Thyroid gland (tissue), 4 donors: ENCODE results near the gene KCNQ1OT1. TPM values are rescaled to one million over a fixed set of nuclear protein-coding genes. Genes with fewer than 3 reads are reported as not detected.

Source experiments
- DNase-seq, 2 donors: peaks; one replicate each; pipeline ENCODE4 v3.0.0-alpha.2; 2019
- H3K27ac ChIP-seq, 3 donors: fragments of 200-600 bp; sonication (generic); 1 replicate in 2 of 3; 2 replicates in 1 of 3; pipeline ENCODE4 v1.5.1; 2016 to 2019; ENCODE audit warnings: mild to moderate bottlenecking in 1 of 3, moderate library complexity in 1 of 3
- H3K27me3 ChIP-seq: fragments of 200-600 bp; sonication (generic); one replicate; pipeline ENCODE4 v1.5.1; 2019
- H3K36me3 ChIP-seq, 2 donors: fragments of 200-600 bp; sonication (generic); one replicate each; pipeline ENCODE4 v1.5.1; 2016 to 2019
- H3K4me1 ChIP-seq, 2 donors: fragments of 200-600 bp; sonication (generic); one replicate each; pipeline ENCODE4 v1.5.1; 2017 to 2019
- H3K4me3 ChIP-seq, 3 donors: fragments of 200-600 bp; sonication (generic); replicated peaks in 1 of 3; 1 replicate in 2 of 3; 2 replicates in 1 of 3; pipeline ENCODE4 v1.5.1; 2016; ENCODE audit warnings: mild to moderate bottlenecking in 1 of 3
- H3K9me3 ChIP-seq: fragments of 200-600 bp; sonication (generic); one replicate; pipeline ENCODE4 v1.5.1; 2017
- POLR2A ChIP-seq, 2 donors: fragments of 450-650 bp; IDR thresholded peaks; one replicate each; pipeline ENCODE4 v1.6.1; 2017; ENCODE audit warnings: antibody characterized with exemption in 2 of 2, mild to moderate bottlenecking in 2 of 2, moderate library complexity in 1 of 2
- WGBS, 2 donors: methylation state at CpG; one replicate each; pipeline ENCODE4 v1.1.5; 2017; 5-methylcytosine and 5-hydroxymethylcytosine counted together
- intact Hi-C: fragments of 100-400 bp; cut with DNase I; formaldehyde crosslinking; loops from one replicate; pipeline ENCODE4 v1.15.1; 2023
- total RNA-seq, 4 donors: library from RNA; depleted of rRNA; stranded (reverse); fragments of >200 nt; gene quantifications; one replicate each; pipeline ENCODE4 v1.2.3, GENCODE V29; 2016
- TF ChIP-seq, protein P1 (sequence below), 6 experiments: fragments of 200-600 bp in 3 of 6; fragments of 450-650 bp in 3 of 6; sonication (generic) in 3 of 6; IDR thresholded peaks; one replicate each; pipeline ENCODE4 v1.5.1; 2016 to 2019; ENCODE audit warnings: antibody characterized with exemption in 6 of 6, mild to moderate bottlenecking in 2 of 6, inconsistent platforms in 1 of 6, moderate library complexity in 1 of 6

KCNQ1OT1 gene
- total RNA-seq, 4 donors from 2014 or later = 2.0 to 4.1 (median 3.2) TPM

DNA sequence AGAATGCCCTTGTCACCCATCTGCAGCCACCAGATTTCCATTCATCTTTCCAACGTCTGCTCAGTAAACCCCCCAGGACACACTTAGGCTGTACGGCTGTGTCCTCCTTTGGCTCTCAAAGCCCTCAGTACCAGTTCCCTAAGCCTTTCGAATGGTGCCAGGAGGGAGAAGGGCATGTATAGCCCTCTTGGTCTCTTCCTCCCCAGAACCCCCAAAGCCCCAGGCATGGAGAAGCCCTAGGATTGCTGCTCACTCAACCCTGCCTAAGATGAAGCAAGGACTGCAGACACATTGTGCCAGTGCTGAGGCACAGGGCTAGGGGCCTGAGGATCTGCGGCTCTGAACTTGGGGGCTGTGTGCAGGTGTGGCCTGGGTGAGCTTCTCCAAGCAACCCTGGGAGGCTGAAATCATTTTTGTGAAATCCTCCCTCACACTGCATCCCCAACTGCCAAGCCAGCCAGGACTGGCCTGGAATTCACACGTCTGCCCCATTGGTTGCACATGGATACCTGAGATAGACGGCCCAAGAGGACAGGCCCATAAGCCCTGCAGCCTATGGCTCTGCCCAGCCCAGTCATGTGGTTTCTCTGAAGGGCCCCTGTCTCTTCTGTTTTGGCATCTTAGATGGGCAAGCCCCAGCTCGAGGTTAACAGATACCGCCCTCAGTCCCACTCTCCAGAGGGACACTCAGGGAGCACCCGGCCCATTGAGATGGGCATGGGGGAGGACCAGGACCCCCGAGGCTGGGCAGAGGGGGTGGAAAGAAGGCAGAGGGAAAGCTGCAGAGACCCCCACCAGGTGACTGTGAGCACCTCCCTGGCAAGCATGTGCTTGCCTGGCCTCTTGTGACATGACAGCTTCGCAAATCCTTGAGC is 34.0 kb downstream of the KCNQ1OT1 start:
- Histone ChIP-seq H3K4me3 (no peak overlapping the region), H3K9me3 (no peaks in the 10 kb centered on the region), H3K36me3 (no peaks in the 10 kb centered on the region), H3K27me3 (no peaks in the 10 kb centered on the region), H3K4me1 (no peaks in the 10 kb centered on the region), H3K27ac (no peak overlapping the region)
- TF ChIP-seq POLR2A (IDR thresholded peaks at IDR 0.05) = no peak
- TF ChIP-seq, protein P1, sequence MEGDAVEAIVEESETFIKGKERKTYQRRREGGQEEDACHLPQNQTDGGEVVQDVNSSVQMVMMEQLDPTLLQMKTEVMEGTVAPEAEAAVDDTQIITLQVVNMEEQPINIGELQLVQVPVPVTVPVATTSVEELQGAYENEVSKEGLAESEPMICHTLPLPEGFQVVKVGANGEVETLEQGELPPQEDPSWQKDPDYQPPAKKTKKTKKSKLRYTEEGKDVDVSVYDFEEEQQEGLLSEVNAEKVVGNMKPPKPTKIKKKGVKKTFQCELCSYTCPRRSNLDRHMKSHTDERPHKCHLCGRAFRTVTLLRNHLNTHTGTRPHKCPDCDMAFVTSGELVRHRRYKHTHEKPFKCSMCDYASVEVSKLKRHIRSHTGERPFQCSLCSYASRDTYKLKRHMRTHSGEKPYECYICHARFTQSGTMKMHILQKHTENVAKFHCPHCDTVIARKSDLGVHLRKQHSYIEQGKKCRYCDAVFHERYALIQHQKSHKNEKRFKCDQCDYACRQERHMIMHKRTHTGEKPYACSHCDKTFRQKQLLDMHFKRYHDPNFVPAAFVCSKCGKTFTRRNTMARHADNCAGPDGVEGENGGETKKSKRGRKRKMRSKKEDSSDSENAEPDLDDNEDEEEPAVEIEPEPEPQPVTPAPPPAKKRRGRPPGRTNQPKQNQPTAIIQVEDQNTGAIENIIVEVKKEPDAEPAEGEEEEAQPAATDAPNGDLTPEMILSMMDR (IDR thresholded peaks at IDR 0.05) = no peak
- 89 to 94% methylated on average over 8 to 11 of the region's 11 CpGs for WGBS, 2 donors
- no peak for DNase-seq
- intact Hi-C loops = no loop called here

DNA sequence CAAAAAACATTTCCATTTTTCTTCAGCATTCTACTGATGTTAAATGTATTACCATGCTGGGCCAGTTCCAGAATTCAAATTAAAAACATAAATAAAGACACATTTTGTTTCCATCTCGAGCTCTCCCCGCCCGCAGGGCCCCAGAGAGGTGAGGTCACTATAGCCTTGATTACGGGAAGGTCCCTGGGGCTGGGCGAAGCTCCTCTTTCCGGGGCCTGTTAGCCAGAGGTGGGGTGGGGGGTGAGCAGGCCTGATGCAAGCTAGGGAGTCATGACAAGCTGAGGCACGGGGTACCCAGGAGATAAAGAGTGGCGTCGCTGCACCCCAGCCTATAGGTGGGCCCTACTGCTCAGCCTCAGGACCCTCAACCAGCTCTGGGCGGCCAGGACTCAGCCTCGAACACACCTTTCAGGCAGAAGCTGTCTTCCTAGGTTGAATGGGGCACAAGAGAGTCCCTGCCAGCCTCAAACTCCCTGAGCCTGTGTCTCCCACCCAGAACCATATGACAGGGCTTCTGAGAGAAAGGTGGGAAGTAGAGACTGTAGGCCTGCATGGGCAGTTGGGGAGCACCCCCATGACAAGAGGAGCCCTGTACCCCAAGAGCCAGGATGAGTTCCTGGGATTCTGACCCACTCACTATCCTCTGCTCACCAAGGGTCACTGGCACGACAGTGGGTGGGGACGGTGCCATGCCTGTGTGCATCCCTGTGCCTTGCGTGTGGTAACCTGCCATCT is 34.8 kb downstream of the KCNQ1OT1 start:
- intact Hi-C loops = no loop called here
- TF ChIP-seq, protein P1 (IDR thresholded peaks at IDR 0.05) = no peak
- no peak for TF ChIP-seq POLR2A (IDR thresholded peaks at IDR 0.05)
- Histone ChIP-seq H3K4me1 (no peaks in the 10 kb centered on the region), H3K27me3 (no peaks in the 10 kb centered on the region), H3K9me3 (no peaks in the 10 kb centered on the region), H3K27ac (no peak overlapping the region), H3K4me3 (no peak overlapping the region), H3K36me3 (no peaks in the 10 kb centered on the region)
- no peak for DNase-seq
- WGBS, 2 donors = 93 to 95% methylated on average over 9 to 14 of the region's 14 CpGs

DNA sequence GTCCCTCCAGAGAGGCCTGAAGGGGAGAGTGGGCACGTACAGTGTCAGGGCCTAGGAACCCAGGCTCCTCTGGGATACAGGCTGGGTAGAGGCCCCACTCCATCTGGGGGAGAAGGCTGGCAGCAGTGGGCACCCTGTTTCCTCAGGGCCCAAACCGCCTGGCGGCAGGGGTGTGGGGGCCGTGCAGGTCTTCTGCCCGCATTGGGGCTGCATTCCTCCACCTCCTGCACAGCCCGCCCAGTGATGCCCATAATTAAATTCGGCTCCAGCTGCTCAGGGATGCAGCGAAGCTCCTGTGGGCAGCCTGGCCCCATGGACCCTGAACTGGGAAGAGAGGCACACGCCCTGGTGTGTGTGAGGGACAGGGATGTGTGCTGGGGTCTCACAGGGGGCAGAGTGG is 35.4 kb downstream of the KCNQ1OT1 start:
- H3K4me1 ChIP-seq = no peaks in the 10 kb centered on the region
- intact Hi-C loops = no loop called here
- TF ChIP-seq POLR2A (IDR thresholded peaks at IDR 0.05) = no peak
- TF ChIP-seq, protein P1 (IDR thresholded peaks at IDR 0.05) = no peak
- H3K27me3 ChIP-seq = no peaks in the 10 kb centered on the region
- no peaks in the 10 kb centered on the region for H3K36me3 ChIP-seq
- DNase-seq = no peak
- H3K9me3 ChIP-seq = no peaks in the 10 kb centered on the region
- no peak overlapping the region for H3K27ac ChIP-seq
- 76 to 99% methylated on average over 5 to 7 of the region's 9 CpGs for WGBS, 2 donors
- no peak overlapping the region for H3K4me3 ChIP-seq

DNA sequence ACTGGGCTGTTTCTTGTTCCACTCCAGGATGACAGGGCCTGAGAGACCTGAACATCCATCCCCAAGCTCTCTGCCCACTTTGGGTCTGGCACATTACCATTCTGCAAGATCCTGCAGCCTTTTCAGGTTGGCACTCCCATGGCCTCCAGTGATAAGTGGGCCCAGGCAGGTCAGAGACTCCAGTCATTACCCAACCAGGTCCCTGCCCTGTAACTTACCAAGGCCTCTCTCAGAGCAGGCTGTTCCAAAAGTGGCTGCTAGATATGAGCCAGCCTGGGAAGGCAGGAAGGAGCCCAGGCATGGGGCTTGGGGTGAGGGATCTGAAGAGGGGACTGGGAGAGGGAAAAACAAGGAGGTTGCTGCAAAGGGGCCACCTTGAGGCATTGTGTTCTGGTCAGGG is 35.9 kb downstream of the KCNQ1OT1 start:
- no peak for DNase-seq
- Histone ChIP-seq H3K9me3 (no peaks in the 10 kb centered on the region), H3K4me1 (no peaks in the 10 kb centered on the region), H3K27me3 (no peaks in the 10 kb centered on the region), H3K27ac (no peak overlapping the region), H3K36me3 (no peaks in the 10 kb centered on the region), H3K4me3 (no peak overlapping the region)
- TF ChIP-seq, protein P1 (IDR thresholded peaks at IDR 0.05) = no peak
- TF ChIP-seq POLR2A (IDR thresholded peaks at IDR 0.05) = no peak
- intact Hi-C loops = no loop called here

DNA sequence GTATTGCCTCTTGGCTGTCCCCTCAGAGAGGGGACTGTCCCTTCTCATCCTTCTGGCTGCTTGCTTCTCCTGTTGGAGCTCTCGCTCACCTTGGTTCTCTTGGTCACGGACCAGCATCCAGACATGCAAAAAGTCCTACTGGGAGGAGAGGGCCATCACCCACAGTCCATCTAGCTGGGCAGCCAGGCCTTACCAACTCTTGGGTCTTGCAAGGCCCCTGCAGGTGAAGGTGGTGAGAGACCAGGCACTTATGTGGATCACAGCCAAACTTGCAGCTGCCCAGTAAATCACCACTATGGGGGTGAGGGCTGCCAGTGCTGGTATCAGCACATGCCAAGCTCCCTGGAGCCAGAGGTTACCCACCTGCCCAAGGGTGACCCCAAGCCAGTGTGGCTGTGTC is 36.3 kb downstream of the KCNQ1OT1 start:
- Histone ChIP-seq H3K27me3 (no peaks in the 10 kb centered on the region), H3K27ac (no peak overlapping the region), H3K4me1 (no peaks in the 10 kb centered on the region), H3K9me3 (no peaks in the 10 kb centered on the region), H3K36me3 (no peaks in the 10 kb centered on the region), H3K4me3 (no peak overlapping the region)
- intact Hi-C loops = no loop called here
- WGBS, 2 donors = 89 to 90% methylated on average over 2 of the region's 2 CpGs
- DNase-seq = no peak
- TF ChIP-seq POLR2A (IDR thresholded peaks at IDR 0.05) = no peak
- TF ChIP-seq, protein P1 (IDR thresholded peaks at IDR 0.05) = no peak
